Measurements from ENCODE around the gene C17orf58.

C17orf58 gene

GRCh38 chr17:67946513-67946912 is 49.8 kb downstream of the C17orf58 start:
- no peak overlapping the region for H3K4me3 ChIP-seq (ENCODE audit: low read depth, low read length)
- TF ChIP-seq CTCF (conservative IDR thresholded peaks at IDR 0.05; ENCODE audit: low read depth, low read length), result no peak

GRCh38 chr17:67944035-67944434 is 52.2 kb downstream of the C17orf58 start:
- no peak for TF ChIP-seq CTCF (conservative IDR thresholded peaks at IDR 0.05; ENCODE audit: low read depth, low read length)
- no peak overlapping the region for H3K4me3 ChIP-seq (ENCODE audit: low read depth, low read length)
- no peak for DNase-seq (ENCODE audit: low read depth)

More at GRCh38 chr17:67946513-67946912, 49.8 kb downstream of the C17orf58 start:
- DNase-seq (ENCODE audit: low read depth), result no peak

- peak; percentile 40 for DNase-seq (ENCODE audit: low read depth)
Measured at GRCh38 chr17:67942810-67943209, 53.5 kb downstream of the C17orf58 start.

More at GRCh38 chr17:67942810-67943209, 53.5 kb downstream of the C17orf58 start:
- TF ChIP-seq CTCF (conservative IDR thresholded peaks at IDR 0.05; ENCODE audit: low read depth, low read length), result peak; percentile 75
- no peak overlapping the region for H3K4me3 ChIP-seq (ENCODE audit: low read depth, low read length)

All from choroid plexus epithelial cell (primary cell).